Fibroblast of peridontal ligament (primary cell): ENCODE results near the gene SH3PXD2B.
"Not testable (repeated sequence)": the region's sequence is repeated elsewhere in the genome, so short reads cannot be mapped to it uniquely, and the experiment has no call there.

ENCODE experiments used
- DNase-seq: peaks from one replicate; pipeline ENCODE4 v3.0.0-alpha.2; 2010; ENCODE audit errors: extremely low read depth

Gene SH3PXD2B

DNA sequence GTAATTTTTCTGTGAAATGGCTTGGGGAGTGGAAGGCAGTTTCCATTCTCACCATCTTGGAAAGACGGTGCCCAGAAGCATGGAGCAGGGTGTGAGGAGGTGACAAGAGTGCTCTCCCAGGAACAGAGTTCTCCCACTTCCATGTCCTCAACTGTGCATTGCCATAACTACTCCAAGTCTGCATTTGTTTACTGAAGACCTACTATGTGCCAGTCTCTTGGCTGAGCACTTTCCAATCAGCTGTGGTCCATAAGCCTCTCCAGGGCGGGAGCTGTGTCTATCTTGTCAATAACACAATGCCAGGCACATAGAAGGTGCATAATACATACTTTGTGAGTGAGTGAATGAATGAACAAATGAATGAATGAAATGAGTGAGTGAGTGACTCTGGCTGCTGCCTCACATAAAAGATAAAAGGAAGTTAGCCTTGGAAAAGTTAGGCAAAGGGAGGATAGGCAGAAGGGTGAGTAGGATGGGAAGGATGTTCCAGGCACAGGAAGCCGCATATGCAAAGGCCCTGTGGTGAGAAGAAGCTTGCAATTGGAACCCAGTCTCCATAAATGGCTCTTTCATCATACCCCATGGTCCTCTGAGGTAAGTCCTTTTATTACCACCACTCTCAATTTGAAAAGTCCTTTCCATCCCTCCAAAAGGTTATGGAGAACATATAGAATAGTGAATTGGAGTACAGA lies 31.3 kb upstream of the SH3PXD2B start:
- no peak for DNase-seq

- DNase-seq = no peak
Observed at GRCh38 chr5:172484664-172485063, 30.3 kb upstream of the SH3PXD2B start.

DNA sequence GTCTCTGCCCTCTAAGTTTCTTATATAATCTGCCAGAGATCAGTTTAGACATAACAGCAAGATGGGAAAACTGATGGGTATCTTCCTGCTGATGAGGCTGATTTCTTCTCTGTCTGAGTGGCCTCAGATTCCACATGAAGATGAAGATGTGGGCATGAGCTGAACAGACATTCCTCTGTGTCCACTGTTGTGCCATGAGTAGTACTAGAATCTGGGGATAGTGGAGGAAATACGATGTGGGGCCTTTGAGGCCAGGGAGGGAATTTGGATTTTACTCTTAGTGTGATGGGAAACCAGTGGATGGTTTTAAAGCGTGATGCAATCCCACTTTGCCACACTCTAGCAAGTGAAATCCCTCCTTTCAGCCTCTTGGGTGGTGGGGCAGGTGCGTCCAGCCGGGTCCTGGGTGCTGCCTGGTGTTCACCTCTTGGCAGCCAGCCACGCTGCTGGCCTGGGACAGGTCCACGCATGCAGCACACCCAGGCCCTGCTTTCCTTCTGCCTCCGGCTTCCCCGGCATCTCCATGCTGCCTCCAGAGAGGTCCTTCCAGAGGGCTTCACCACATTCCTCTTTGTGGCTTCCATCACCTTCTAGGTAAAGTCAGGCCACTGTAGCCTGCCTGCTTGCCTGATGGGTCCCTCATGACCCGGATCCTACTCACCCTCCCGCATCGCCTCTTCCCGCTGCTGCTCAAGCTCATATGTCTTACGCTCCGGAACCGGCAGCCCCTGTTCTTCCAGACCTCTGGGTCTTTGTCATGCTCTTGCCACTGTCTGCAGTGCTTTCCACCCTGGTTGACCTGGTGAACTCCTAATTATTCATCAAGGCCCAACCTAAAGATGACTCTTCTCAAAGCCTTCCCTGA lies 28.1 kb upstream of the SH3PXD2B start:
- no peak for DNase-seq

DNA sequence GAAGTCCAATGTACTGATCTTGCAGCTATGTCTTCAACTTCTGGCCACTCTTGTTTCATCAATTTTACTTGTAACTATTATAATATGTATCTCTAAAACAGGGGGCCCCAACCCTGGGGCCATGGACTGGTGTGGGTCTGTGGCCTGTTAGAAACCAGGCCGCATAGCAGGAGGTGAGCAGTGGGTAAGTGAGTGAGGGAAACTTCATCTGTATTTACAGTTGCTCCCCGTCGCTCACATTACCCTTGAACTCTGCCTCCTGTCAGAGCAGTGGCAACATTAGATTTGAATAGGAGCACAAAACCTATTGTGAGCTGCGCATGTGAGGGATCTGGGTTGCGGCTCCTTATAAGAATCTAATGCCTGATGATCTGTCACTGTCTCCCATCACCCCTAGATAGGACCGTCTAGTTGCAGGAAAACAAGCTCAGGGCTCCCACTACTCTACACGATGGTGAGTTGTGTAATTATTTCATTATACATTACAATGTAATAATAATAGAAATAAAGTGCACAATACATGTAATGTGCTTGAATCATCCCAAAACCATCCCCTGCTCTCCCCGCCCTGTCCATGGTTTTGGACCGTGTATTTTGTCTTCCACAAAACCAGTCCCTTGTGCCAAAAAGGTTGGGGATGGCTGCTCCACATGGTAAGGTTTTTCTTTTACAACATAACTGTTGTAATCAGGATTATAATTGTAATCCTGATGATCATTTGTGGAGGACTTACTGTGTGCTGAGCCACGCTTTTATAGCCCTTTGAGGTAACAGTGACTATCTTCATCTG lies 26.9 kb upstream of the SH3PXD2B start:
- no peak for DNase-seq

GRCh38 chr5:172479784-172480115 lies 25.4 kb upstream of the SH3PXD2B start:
- DNase-seq = no peak

DNA sequence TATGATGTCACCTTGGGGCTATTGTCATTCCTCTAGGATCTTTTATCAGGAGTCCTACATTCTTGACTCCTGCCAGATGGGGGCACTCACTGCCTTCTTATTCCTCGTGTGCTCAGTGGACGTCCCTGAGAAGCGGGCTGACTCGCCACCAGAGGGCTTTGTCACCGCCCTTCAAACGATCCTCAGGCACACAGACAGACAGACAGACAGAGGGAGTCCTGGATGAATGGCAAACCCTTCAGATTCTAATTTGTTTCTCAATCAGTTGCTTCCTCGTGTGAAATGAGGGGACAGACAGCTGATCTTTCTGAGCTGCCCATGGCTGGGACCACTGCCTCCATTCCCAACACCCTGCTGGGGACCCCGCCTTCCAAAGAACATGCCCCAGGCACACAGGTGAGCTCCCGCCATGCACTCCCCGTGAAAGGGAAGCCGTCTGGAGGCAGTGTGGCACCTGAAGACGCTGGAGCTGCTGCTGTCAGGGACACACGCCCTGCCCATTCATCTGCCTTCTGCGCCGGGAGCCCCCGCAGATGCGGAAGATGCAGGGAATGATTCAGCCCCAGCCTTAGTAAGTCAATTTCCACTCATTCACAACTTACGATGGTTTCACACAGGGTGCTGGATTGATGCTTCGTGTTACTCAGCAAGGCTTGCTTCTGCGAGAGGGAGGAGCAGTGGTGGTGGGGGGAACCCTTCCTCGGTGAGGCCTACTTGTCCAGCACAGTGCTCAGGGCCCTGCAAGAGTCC lies 24.9 kb upstream of the SH3PXD2B start:
- DNase-seq = peak; percentile 91

DNA sequence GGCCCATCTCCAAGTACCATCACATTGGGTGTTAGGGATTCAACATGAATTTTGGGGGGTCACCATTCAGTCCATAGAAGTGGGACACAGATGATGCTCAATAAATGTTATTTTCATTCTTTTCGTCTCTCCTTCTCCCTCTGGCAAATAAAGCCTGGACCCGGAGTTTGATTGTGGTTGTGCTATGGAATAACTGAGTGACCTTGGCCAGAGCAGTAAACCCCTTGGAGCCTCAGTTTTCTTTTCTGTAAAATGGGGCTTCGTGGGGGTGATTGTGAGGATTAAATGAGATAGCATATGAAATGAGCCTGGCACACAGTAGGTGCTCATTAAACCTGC lies 24.3 kb upstream of the SH3PXD2B start:
- DNase-seq = not testable (repeated sequence)

GRCh38 chr5:172478256-172478655 lies 23.9 kb upstream of the SH3PXD2B start:
- DNase-seq = no peak

DNA sequence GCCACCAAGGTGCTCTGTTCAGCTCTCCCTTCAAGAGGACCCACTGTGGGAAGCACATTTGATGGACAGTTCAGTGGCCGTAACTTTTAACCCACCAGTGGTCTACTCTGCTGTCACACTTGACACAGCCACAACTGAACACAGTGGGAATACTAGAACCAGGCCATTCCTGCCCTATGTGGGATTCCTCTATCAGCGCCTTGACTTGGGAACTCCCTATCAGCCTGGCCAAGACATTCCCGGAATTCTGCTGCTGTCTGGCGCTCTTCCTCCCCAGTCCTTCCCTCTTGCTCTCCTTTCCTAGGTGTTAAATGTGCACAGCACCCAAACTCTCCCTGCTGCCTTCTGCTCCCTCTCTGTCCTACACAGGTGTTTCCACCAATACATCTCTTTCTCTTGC lies 23.1 kb upstream of the SH3PXD2B start:
- DNase-seq = no peak

- no peak for DNase-seq
Observed at GRCh38 chr5:172474293-172474692, 20.0 kb upstream of the SH3PXD2B start.

GRCh38 chr5:172473427-172473826 lies 19.1 kb upstream of the SH3PXD2B start:
- no peak for DNase-seq

DNA sequence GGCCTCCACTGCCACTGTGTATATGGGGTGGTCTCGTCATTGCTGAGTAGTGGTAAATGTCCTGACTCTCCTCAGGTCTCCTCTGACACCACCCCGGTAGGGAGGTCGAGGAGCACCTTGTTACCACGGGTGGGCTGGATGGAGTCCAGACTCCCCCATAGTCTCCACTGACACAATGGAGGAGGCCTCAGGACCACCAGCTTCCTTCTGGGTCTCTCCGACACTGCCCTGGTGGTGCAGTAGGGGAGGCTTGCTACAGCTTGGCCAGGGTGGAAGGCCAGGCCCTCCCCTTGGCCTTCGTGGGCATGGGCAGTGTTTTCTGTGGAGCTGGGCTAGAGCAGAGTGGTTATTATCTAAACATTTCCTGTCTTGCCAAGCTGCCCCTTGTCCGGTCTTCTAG lies 15.4 kb upstream of the SH3PXD2B start:
- DNase-seq = no peak

GRCh38 chr5:172466062-172466461 lies 11.7 kb upstream of the SH3PXD2B start:
- no peak for DNase-seq

DNA sequence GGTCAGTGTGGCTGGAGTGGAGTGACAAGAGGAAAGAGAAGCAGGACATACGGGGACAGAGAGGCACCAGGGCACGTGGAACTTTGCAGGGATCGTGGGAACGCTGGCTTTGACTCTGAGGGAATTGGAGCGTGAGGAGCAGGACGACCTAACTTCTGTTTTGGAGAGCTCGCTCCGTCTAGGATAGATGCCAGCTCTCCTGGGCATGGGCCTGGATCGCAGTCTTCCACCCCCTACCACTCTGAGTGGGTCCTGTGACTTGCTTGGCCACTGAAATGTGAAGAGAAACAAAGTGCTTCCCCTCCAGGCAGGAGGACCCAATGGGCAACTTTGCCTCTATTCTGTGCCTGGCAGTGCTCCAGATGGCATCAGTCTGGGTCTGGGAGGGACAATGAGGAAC lies 8.7 kb upstream of the SH3PXD2B start:
- DNase-seq = no peak

DNA sequence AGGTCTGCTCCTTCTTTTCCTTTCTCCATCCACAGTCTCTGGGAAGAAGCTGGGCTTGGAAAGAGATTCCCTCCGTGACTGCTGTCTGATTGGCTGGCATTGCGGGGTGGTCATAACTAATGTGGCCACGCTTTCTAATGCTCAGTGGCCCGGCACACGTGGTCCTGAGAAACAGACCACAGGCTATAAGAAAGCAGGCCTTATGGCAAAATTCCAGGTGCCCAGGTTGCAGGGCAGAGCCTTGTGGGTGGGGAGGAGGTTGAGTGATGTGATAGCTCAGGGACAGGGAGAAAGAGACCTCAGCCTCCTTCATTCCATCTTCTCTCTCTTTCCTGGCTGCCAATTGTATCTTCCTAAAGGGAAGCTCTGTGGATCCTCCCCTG lies 5.4 kb upstream of the SH3PXD2B start:
- no peak for DNase-seq

DNA sequence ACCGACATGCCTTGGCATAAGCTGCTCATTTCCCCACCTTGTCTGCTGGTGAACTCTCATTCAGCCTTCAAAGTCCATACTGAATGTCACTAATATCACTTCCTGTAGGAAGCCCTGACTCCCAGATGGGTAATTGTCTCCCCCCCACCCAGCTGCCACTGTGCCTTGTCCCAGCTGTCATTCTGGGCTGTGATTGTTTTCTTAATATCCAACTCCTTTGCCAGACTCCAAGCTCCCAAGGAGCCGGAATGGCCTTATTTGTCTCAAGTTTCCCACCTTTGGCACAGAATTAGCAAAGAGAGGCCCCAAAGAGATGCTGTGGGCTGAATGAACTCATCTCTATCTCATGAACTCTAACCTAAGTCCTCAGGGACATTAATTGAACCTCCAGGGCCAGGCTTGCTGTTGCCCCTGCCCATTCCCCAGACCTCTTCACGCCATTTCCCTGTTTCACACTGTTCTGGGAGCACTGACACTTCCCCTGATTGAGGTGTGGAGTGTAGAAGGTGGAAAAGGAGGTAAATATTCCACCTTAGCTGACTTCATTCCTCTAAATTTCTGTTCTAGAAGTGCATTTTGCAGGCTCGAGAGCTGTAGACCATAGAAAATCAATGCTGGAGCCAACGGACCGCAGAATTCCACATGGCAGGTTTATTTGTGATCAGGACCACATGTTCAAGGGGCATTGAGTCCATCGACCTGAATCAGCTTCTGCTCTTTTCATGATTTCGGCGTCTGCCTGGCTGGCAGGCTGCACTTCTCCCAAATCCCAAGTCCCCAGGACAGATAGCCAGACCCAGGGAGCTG lies 4.9 kb upstream of the SH3PXD2B start:
- no peak for DNase-seq

- DNase-seq = no peak
Observed at GRCh38 chr5:172456076-172456722, 1.9 kb upstream of the SH3PXD2B start.

DNA sequence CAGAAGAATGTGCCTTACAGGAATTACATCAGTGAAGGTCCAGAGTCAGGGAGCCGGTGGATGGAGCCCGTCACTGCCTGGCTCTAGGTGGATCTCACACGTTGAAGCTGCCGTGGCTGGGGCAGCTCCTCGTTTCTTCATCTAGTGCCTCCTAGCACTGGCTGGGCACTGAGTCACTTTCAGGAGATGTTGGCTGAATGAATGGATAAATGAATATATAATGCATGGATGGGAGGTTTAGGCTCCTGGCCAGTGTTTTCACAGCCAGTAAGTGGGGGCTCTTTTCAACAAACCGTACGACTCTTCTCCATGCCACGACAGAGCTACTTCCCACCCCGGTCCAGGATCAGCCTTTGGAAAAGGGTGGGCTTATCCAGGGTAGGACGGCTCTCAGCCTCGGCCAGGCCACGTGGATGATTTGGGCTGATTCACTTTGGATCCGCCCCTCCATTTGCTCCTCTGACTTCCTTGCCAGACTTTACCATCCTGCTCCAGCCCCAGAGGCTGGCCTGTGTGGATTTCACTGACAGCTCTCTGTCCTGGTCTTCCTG lies 1.3 kb upstream of the SH3PXD2B start:
- DNase-seq = peak; percentile 68

DNA sequence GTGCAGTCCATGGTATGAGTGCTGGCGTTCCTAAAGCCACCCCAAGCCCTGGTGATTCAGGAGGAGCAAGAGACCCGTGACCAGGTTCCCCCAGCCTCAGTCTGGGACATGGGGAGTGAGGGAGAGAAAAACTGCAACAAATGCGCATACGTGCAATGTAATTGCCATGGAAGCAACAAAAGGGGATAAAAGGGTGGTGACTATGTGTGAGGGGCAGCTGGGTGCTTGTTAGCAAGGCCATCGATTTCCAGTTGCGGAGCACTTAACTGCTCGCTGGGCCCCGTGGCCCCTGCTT lies 709 bp upstream of the SH3PXD2B start:
- no peak for DNase-seq

- DNase-seq = no peak
Observed at GRCh38 chr5:172453986-172454357, 353 bp downstream of the SH3PXD2B start.
